GM19193 (cell line): ENCODE measurements around the gene GBP6.

ENCODE experiments used
- POLR2A ChIP-seq: IDR thresholded peaks from 4 replicates; pipeline ENCODE4 v1.6.1; 2011; ENCODE audit not compliant: insufficient read depth, insufficient read length; ENCODE audit errors: extremely low read depth

Gene GBP6

GRCh38 chr1:89407360-89407759 is 43.5 kb downstream of the GBP6 start:
- no peak for TF ChIP-seq POLR2A

DNA sequence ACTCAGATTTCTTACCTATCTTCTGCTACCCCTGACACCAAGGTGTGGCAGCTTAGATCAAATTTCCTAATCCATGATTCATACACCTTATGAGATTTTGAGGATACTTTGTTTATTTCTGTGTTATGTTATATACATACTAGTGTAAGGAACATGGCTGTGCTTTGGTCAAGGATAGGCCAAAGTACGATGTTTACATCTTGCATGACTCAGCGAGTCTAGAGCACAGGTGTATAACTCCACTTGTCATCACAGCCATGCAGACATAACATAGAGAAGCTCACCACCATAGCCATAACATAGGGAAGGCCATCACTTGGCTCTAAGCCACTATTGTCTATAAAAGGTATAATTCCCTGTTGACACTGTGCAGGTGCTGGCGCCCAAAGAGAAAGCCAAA is 61.2 kb downstream of the GBP6 start:
- no peak for TF ChIP-seq POLR2A

GRCh38 chr1:89429062-89429461 is 65.2 kb downstream of the GBP6 start:
- TF ChIP-seq POLR2A = no peak

GRCh38 chr1:89433421-89433820 is 69.6 kb downstream of the GBP6 start:
- TF ChIP-seq POLR2A = no peak
